ENCODE measurements around the gene ABRAXAS1.

The ABRAXAS1 gene

GRCh38 chr4:83484500-83485461, at the start of gene ABRAXAS1 (continued):
- TF ChIP-seq KLF7 (tag by site-specific recombination; IDR thresholded peaks at IDR 0.05; ENCODE audit: borderline replicate concordance): 0 out of 2 replicates have a peak, but pooled peaks have one; percentile 35
- no peak for TF ChIP-seq ZNF148 (tag by site-specific recombination; IDR thresholded peaks at IDR 0.05; ENCODE audit: borderline replicate concordance)
- TF ChIP-seq REST (tag by site-specific recombination; IDR thresholded peaks at IDR 0.05): peak; percentile 23; the same call in 1 of the 2 replicates
- peak; percentile 90; the same call in 1 of the 2 replicates for TF ChIP-seq KLF8 (tag by site-specific recombination; IDR thresholded peaks at IDR 0.05)
- TF ChIP-seq, protein P1, sequence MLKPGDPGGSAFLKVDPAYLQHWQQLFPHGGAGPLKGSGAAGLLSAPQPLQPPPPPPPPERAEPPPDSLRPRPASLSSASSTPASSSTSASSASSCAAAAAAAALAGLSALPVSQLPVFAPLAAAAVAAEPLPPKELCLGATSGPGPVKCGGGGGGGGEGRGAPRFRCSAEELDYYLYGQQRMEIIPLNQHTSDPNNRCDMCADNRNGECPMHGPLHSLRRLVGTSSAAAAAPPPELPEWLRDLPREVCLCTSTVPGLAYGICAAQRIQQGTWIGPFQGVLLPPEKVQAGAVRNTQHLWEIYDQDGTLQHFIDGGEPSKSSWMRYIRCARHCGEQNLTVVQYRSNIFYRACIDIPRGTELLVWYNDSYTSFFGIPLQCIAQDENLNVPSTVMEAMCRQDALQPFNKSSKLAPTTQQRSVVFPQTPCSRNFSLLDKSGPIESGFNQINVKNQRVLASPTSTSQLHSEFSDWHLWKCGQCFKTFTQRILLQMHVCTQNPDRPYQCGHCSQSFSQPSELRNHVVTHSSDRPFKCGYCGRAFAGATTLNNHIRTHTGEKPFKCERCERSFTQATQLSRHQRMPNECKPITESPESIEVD (tag by site-specific recombination; IDR thresholded peaks at IDR 0.05): no peak
- no peak for TF ChIP-seq SETDB1 (IDR thresholded peaks at IDR 0.05; ENCODE audit: insufficient read length, low read length)
- no peak for TF ChIP-seq ZNF311 (tag by site-specific recombination; IDR thresholded peaks at IDR 0.05; ENCODE audit: borderline replicate concordance)
- TF ChIP-seq MYNN (tag by site-specific recombination; IDR thresholded peaks at IDR 0.05; ENCODE audit: borderline replicate concordance): no peak
- TF ChIP-seq ZNF776 (tag by site-specific recombination; IDR thresholded peaks at IDR 0.05; ENCODE audit: borderline replicate concordance): no peak
- TF ChIP-seq ZSCAN16 (tag by site-specific recombination; IDR thresholded peaks at IDR 0.05): 0 out of 2 replicates have a peak, but pooled peaks have one; percentile 20
- TF ChIP-seq ZBTB48 (tag by site-specific recombination; IDR thresholded peaks at IDR 0.05): peak; percentile 85
- no peak for TF ChIP-seq ZNF510 (tag by site-specific recombination; IDR thresholded peaks at IDR 0.05; ENCODE audit: insufficient replicate concordance)
- peak; percentile 33; the same call in 1 of the 2 replicates for TF ChIP-seq ZNF2 (tag by site-specific recombination; IDR thresholded peaks at IDR 0.05)
- TF ChIP-seq ZNF501 (tag by site-specific recombination; IDR thresholded peaks at IDR 0.05): peak; percentile 44; the same call in 1 of the 2 replicates
- TF ChIP-seq SCRT2 (tag by site-specific recombination; IDR thresholded peaks at IDR 0.05): peak; percentile 83
- no peak for TF ChIP-seq BCL6B (tag by site-specific recombination; IDR thresholded peaks at IDR 0.05)
- TF ChIP-seq ZNF514 (tag by site-specific recombination; IDR thresholded peaks at IDR 0.05): no peak
- TF ChIP-seq HOXD13 (CRISPR knock-in tag; IDR thresholded peaks at IDR 0.05; ENCODE audit: borderline replicate concordance): no peak
- TF ChIP-seq BCL11B (tag by site-specific recombination; IDR thresholded peaks at IDR 0.05; ENCODE audit: low read depth): no peak
- TF ChIP-seq SCRT1 (tag by site-specific recombination; IDR thresholded peaks at IDR 0.05; ENCODE audit: borderline replicate concordance): no peak
- peak; percentile 79 for TF ChIP-seq ZBTB17 (tag by site-specific recombination; IDR thresholded peaks at IDR 0.05)
- TF ChIP-seq ZNF157 (tag by site-specific recombination; IDR thresholded peaks at IDR 0.05): no peak
- TF ChIP-seq ZNF518A (tag by site-specific recombination; conservative IDR thresholded peaks at IDR 0.05; ENCODE audit: low read depth): no peak
- TF ChIP-seq ZNF701 (tag by site-specific recombination; IDR thresholded peaks at IDR 0.05): no peak
